ENCODE measurements around the gene AFF1. TPM values are rescaled to one million over a fixed set of nuclear protein-coding genes. Genes with fewer than 3 reads are reported as not detected.

Gene AFF1
- total and polyA plus RNA-seq, 2 donors (not counting 1 experiment from before 2014, with no cell fraction given): 15.5 to 21.1 TPM

- Histone ChIP-seq H3K9me3 (ENCODE audit: control insufficient read depth, insufficient read depth, low read depth, low read length) (no peaks in the 10 kb centered on the region), H4K20me1 (ENCODE audit: control insufficient read depth, extremely low read depth, insufficient read depth, low read length) (no peaks in the 10 kb centered on the region), H2AFZ (ENCODE audit: low read length) (no peak overlapping the region), H3K79me2 (ENCODE audit: control insufficient read depth, insufficient read depth, low read length) (no peaks in the 10 kb centered on the region), H3K27me3 (ENCODE audit: control insufficient read depth, insufficient read depth, low read length) (no peaks in the 10 kb centered on the region), H3K27ac (ENCODE audit: insufficient read depth, low read length) (peak overlapping the region; percentile 89), H3K36me3 (ENCODE audit: control insufficient read depth, insufficient read depth, low read length) (no peaks in the 10 kb centered on the region), H3K9ac (ENCODE audit: insufficient read depth, low read length) (no peak overlapping the region), H3K4me2 (ENCODE audit: extremely low read depth, insufficient read depth, low read length) (peak overlapping the region; percentile 54), H3K4me1 (ENCODE audit: control insufficient read depth, extremely low read depth, insufficient read depth, low read length) (peaks cover 24% of the 10 kb centered on the region), H3K4me3 (replicated peaks in 1 of 4; ENCODE audit: control extremely low read depth in 1 of 4, insufficient read depth in 1 of 4, low read depth in 3 of 4, low read length in 4 of 4) (peak overlapping the region in 1 of 4 experiments; percentile 11)
- DNase-seq (ENCODE audit: low read depth in 2 of 2): peak; percentile 83 to 85
- TF ChIP-seq CTCF (conservative IDR thresholded peaks at IDR 0.05 in 1 of 2, IDR thresholded peaks at IDR 0.05 in 1 of 2; ENCODE audit: low read depth in 1 of 2, low read length in 2 of 2): no peak
These were observed 168.9 kb downstream of the AFF1 start for GRCh38 chr4:87103691-87104187.

- Histone ChIP-seq H3K27me3 (ENCODE audit: control insufficient read depth, insufficient read depth, low read length) (no peaks in the 10 kb centered on the region), H4K20me1 (ENCODE audit: control insufficient read depth, extremely low read depth, insufficient read depth, low read length) (no peaks in the 10 kb centered on the region), H3K4me2 (ENCODE audit: extremely low read depth, insufficient read depth, low read length) (no peak overlapping the region), H2AFZ (ENCODE audit: low read length) (no peak overlapping the region), H3K9ac (ENCODE audit: insufficient read depth, low read length) (no peak overlapping the region), H3K79me2 (ENCODE audit: control insufficient read depth, insufficient read depth, low read length) (no peaks in the 10 kb centered on the region), H3K4me1 (ENCODE audit: control insufficient read depth, extremely low read depth, insufficient read depth, low read length) (peaks cover 28% of the 10 kb centered on the region), H3K4me3 (replicated peaks in 1 of 4; ENCODE audit: control extremely low read depth in 1 of 4, insufficient read depth in 1 of 4, low read depth in 3 of 4, low read length in 4 of 4) (no peak overlapping the region), H3K36me3 (ENCODE audit: control insufficient read depth, insufficient read depth, low read length) (no peaks in the 10 kb centered on the region), H3K9me3 (ENCODE audit: control insufficient read depth, insufficient read depth, low read depth, low read length) (no peaks in the 10 kb centered on the region), H3K27ac (ENCODE audit: insufficient read depth, low read length) (no peak overlapping the region)
- no peak for TF ChIP-seq CTCF (conservative IDR thresholded peaks at IDR 0.05 in 1 of 2, IDR thresholded peaks at IDR 0.05 in 1 of 2; ENCODE audit: low read depth in 1 of 2, low read length in 2 of 2)
- no peak for TF ChIP-seq EZH2 (IDR thresholded peaks at IDR 0.05; ENCODE audit: low read length, missing control alignments)
- no peak for DNase-seq (ENCODE audit: low read depth in 2 of 2)
These were observed 170.5 kb downstream of the AFF1 start for GRCh38 chr4:87105101-87105845.

DNA sequence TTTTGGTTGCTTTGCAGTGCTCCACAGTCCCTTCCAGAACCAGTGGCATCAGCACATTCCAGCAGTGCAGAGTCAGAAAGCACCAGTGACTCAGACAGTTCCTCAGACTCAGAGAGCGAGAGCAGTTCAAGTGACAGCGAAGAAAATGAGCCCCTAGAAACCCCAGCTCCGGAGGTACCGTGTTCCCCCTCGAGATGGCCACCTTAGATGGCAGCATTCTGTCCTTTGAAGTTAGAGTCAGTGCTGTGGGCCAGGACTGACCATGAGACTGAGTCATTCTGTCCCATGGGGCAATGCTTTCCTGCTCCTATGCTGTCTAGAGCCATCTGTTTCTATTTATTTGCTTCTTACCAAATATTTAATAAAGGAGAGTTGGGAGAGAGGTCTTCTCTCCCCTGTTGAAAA is 173.3 kb downstream of the AFF1 start:
- peak overlapping the region; percentile 73 for H3K4me2 ChIP-seq (ENCODE audit: extremely low read depth, insufficient read depth, low read length)
- peaks cover 3% of the 10 kb centered on the region for H3K79me2 ChIP-seq (ENCODE audit: control insufficient read depth, insufficient read depth, low read length)
- no peaks in the 10 kb centered on the region for H3K9me3 ChIP-seq (ENCODE audit: control insufficient read depth, insufficient read depth, low read depth, low read length)
- H3K4me1 ChIP-seq (ENCODE audit: control insufficient read depth, extremely low read depth, insufficient read depth, low read length): peaks cover 27% of the 10 kb centered on the region
- H3K36me3 ChIP-seq (ENCODE audit: control insufficient read depth, insufficient read depth, low read length): peaks cover 5% of the 10 kb centered on the region
- no peak for TF ChIP-seq EZH2 (IDR thresholded peaks at IDR 0.05; ENCODE audit: low read length, missing control alignments)
- no peak for TF ChIP-seq CTCF (conservative IDR thresholded peaks at IDR 0.05 in 1 of 2, IDR thresholded peaks at IDR 0.05 in 1 of 2; ENCODE audit: low read depth in 1 of 2, low read length in 2 of 2)
- no peaks in the 10 kb centered on the region for H3K27me3 ChIP-seq (ENCODE audit: control insufficient read depth, insufficient read depth, low read length)
- H2AFZ ChIP-seq (ENCODE audit: low read length): no peak overlapping the region
- H3K27ac ChIP-seq (ENCODE audit: insufficient read depth, low read length): peak overlapping the region; percentile 79
- H4K20me1 ChIP-seq (ENCODE audit: control insufficient read depth, extremely low read depth, insufficient read depth, low read length): no peaks in the 10 kb centered on the region
- H3K4me3 ChIP-seq (replicated peaks in 1 of 4; ENCODE audit: control extremely low read depth in 1 of 4, insufficient read depth in 1 of 4, low read depth in 3 of 4, low read length in 4 of 4): peak overlapping the region; percentile 8 to 27 (median 16)
- H3K9ac ChIP-seq (ENCODE audit: insufficient read depth, low read length): peak overlapping the region; percentile 10
- peak; percentile 84 to 87 for DNase-seq (ENCODE audit: low read depth in 2 of 2)
